ENCODE results near the gene AAK1. TPM values are rescaled to one million over a fixed set of nuclear protein-coding genes. Genes with fewer than 3 reads are reported as not detected.

Gene AAK1
- total RNA-seq, 4 donors from 2014 or later = 34.8 to 109 (median 70.2) TPM

- no peak for DNase-seq
- no peaks in the 10 kb centered on the region for H3K9me3 ChIP-seq
- H3K27me3 ChIP-seq = no peaks in the 10 kb centered on the region
- in situ Hi-C loops (cut with MboI; ENCODE audit: low pct_ligation_motif_present in 1 of 4, low pct_unique_long_range_greater_than_20kb in 1 of 4, low sequenced_read_pairs in 3 of 4) = no loop called here
- H3K4me1 ChIP-seq = peaks cover 0 to 14% (median 3%) of the 10 kb centered on the region in 4 donors
- H3K36me3 ChIP-seq = no peaks in the 10 kb centered on the region
- H3K4me3 ChIP-seq = no peak overlapping the region
- intact Hi-C loops (cut with DNase I; ENCODE audit: low total_unique reads) = no loop called here
- 83 to 86% methylated on average over 2 of the region's 2 CpGs for WGBS, 2 donors (ENCODE audit: low coverage in 1 of 2)
- H3K27ac ChIP-seq = no peak overlapping the region
- TF ChIP-seq, protein P1, sequence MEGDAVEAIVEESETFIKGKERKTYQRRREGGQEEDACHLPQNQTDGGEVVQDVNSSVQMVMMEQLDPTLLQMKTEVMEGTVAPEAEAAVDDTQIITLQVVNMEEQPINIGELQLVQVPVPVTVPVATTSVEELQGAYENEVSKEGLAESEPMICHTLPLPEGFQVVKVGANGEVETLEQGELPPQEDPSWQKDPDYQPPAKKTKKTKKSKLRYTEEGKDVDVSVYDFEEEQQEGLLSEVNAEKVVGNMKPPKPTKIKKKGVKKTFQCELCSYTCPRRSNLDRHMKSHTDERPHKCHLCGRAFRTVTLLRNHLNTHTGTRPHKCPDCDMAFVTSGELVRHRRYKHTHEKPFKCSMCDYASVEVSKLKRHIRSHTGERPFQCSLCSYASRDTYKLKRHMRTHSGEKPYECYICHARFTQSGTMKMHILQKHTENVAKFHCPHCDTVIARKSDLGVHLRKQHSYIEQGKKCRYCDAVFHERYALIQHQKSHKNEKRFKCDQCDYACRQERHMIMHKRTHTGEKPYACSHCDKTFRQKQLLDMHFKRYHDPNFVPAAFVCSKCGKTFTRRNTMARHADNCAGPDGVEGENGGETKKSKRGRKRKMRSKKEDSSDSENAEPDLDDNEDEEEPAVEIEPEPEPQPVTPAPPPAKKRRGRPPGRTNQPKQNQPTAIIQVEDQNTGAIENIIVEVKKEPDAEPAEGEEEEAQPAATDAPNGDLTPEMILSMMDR (IDR thresholded peaks at IDR 0.05) = no peak
- no peak for TF ChIP-seq POLR2AphosphoS5 (IDR thresholded peaks at IDR 0.05)
- no peak for TF ChIP-seq EP300 (IDR thresholded peaks at IDR 0.05; ENCODE audit: low read depth)
- no peak for TF ChIP-seq POLR2A (IDR thresholded peaks at IDR 0.05)
These were observed 95.4 kb downstream of the AAK1 start for GRCh38 chr2:69547984-69548715.

DNA sequence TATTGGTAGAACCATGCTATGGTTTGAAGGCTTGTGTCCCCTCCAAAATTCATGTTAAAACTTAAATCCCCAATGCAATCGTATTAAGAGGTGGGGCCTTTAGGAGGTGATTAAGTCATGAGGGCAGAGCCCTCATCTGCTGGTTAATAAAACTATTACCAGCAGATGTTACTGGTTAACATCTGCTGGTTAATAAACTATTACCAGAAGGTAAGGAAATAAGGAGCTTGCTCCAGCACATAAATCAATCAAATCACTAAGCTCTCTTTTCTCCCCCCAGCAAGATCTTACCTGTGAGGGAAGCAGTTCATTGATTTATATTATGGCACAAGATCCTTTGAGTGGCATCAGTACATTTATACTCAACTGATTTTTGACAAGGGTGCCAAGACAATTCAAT lies 96.9 kb downstream of the AAK1 start:
- Histone ChIP-seq H3K27me3 (no peaks in the 10 kb centered on the region), H3K36me3 (peaks cover 0 to 2% (median 0%) of the 10 kb centered on the region in 4 donors), H3K27ac (no peak overlapping the region), H3K4me3 (no peak overlapping the region), H3K9me3 (no peaks in the 10 kb centered on the region), H3K4me1 (peaks cover 0 to 14% (median 3%) of the 10 kb centered on the region in 4 donors)
- TF ChIP-seq EP300 (IDR thresholded peaks at IDR 0.05; ENCODE audit: low read depth) (no peak), POLR2AphosphoS5 (IDR thresholded peaks at IDR 0.05) (no peak), POLR2A (IDR thresholded peaks at IDR 0.05) (no peak)
- TF ChIP-seq, protein P1 (IDR thresholded peaks at IDR 0.05) = no peak
- 100% methylated on average over 1 of the region's 1 CpG for WGBS, 2 donors (ENCODE audit: low coverage in 1 of 2)
- no peak for DNase-seq
- intact Hi-C loops (cut with DNase I; ENCODE audit: low total_unique reads) (no loop called here), in situ Hi-C loops (cut with MboI; ENCODE audit: low pct_ligation_motif_present in 1 of 4, low pct_unique_long_range_greater_than_20kb in 1 of 4, low sequenced_read_pairs in 3 of 4) (no loop called here)

- Histone ChIP-seq H3K36me3 (peaks cover 0 to 4% (median 0%) of the 10 kb centered on the region in 4 donors), H3K9me3 (no peaks in the 10 kb centered on the region), H3K4me3 (no peak overlapping the region), H3K27ac (no peak overlapping the region), H3K4me1 (peaks cover 0 to 11% (median 2%) of the 10 kb centered on the region in 4 donors), H3K27me3 (no peaks in the 10 kb centered on the region)
- 91% methylated on average over 2 of the region's 2 CpGs for WGBS, 2 donors (ENCODE audit: low coverage in 1 of 2)
- in situ Hi-C loops (cut with MboI; ENCODE audit: low pct_ligation_motif_present in 1 of 4, low pct_unique_long_range_greater_than_20kb in 1 of 4, low sequenced_read_pairs in 3 of 4) (no loop called here), intact Hi-C loops (cut with DNase I; ENCODE audit: low total_unique reads) (no loop called here)
- no peak for TF ChIP-seq EP300 (IDR thresholded peaks at IDR 0.05; ENCODE audit: low read depth)
- no peak for TF ChIP-seq POLR2AphosphoS5 (IDR thresholded peaks at IDR 0.05)
- no peak for TF ChIP-seq POLR2A (IDR thresholded peaks at IDR 0.05)
- TF ChIP-seq, protein P1 (IDR thresholded peaks at IDR 0.05) = no peak
- DNase-seq = no peak
These were observed 98.0 kb downstream of the AAK1 start for GRCh38 chr2:69545477-69545932.

- TF ChIP-seq POLR2A (IDR thresholded peaks at IDR 0.05) = no peak
- TF ChIP-seq POLR2AphosphoS5 (IDR thresholded peaks at IDR 0.05) = no peak
- TF ChIP-seq, protein P1 (IDR thresholded peaks at IDR 0.05) = no peak
- no peak for TF ChIP-seq EP300 (IDR thresholded peaks at IDR 0.05; ENCODE audit: low read depth)
- in situ Hi-C loops (cut with MboI; ENCODE audit: low pct_ligation_motif_present in 1 of 4, low pct_unique_long_range_greater_than_20kb in 1 of 4, low sequenced_read_pairs in 3 of 4) (no loop called here), intact Hi-C loops (cut with DNase I; ENCODE audit: low total_unique reads) (no loop called here)
- 80 to 100% methylated on average over 1 of the region's 1 CpG for WGBS, 2 donors (ENCODE audit: low coverage in 1 of 2)
- no peak for DNase-seq
- no peaks in the 10 kb centered on the region for H3K9me3 ChIP-seq
- H3K27ac ChIP-seq = no peak overlapping the region
- H3K36me3 ChIP-seq = peaks cover 0 to 4% (median 0%) of the 10 kb centered on the region in 4 donors
- H3K27me3 ChIP-seq = no peaks in the 10 kb centered on the region
- no peak overlapping the region for H3K4me3 ChIP-seq
- peaks cover 0 to 6% (median 0%) of the 10 kb centered on the region in 4 donors for H3K4me1 ChIP-seq
These were observed 98.6 kb downstream of the AAK1 start for GRCh38 chr2:69544951-69545350.
